GM23338 (cell line): Measurements from ENCODE around the gene C11orf91. TPM values are rescaled to one million over a fixed set of nuclear protein-coding genes. Genes with fewer than 3 reads are reported as not detected.

Experiments
- ATAC-seq: fragments of 200-7000 bp; cut with Tn5 transposase; 3 replicates; pipeline ENCODE4 v1.9.1; 2020
- DNase-seq: peaks from one replicate; pipeline ENCODE4 v3.0.0-alpha.2; 2015; ENCODE audit warnings: low spot score
- H2AFZ ChIP-seq: fragments of 200-600 bp; sonication (generic); 2 replicates; pipeline ENCODE4 v1.8.0; 2016; ENCODE audit warnings: antibody characterized with exemption, mild to moderate bottlenecking, moderate library complexity
- H3F3A ChIP-seq: fragments of 200-600 bp; sonication (generic); replicated peaks from 2 replicates; pipeline ENCODE4 v1.8.0; 2017; ENCODE audit warnings: antibody characterized with exemption, mixed run types, low read depth
- H3K27ac ChIP-seq: fragments of 200-600 bp; sonication (generic); 2 replicates; pipeline ENCODE4 v1.6.1; 2016; ENCODE audit warnings: low read depth
- H3K27me3 ChIP-seq: fragments of 200-600 bp; sonication (generic); 2 replicates; pipeline ENCODE4 v1.8.0; 2016; ENCODE audit warnings: mild to moderate bottlenecking, mixed run types, moderate library complexity; ENCODE audit not compliant: insufficient read depth
- H3K36me3 ChIP-seq: fragments of 200-600 bp; sonication (generic); 2 replicates; pipeline ENCODE4 v1.8.0; 2016; ENCODE audit warnings: mild to moderate bottlenecking; ENCODE audit not compliant: insufficient read depth
- H3K4me1 ChIP-seq: fragments of 200-600 bp; sonication (generic); 2 replicates; pipeline ENCODE4 v1.8.0; 2016; ENCODE audit warnings: mild to moderate bottlenecking, moderate library complexity; ENCODE audit not compliant: insufficient read depth
- H3K4me2 ChIP-seq: fragments of 200-600 bp; sonication (generic); 2 replicates; pipeline ENCODE4 v1.7.1; 2017; ENCODE audit warnings: mixed run types
- H3K4me3 ChIP-seq: fragments of 200-600 bp; sonication (generic); 2 replicates; pipeline ENCODE4 v1.6.1; 2016; ENCODE audit warnings: mixed run types
- H3K79me2 ChIP-seq: fragments of 200-600 bp; sonication (generic); replicated peaks from 2 replicates; pipeline ENCODE4 v1.8.0; 2017; ENCODE audit warnings: mild to moderate bottlenecking; ENCODE audit not compliant: insufficient read depth
- H3K9me2 ChIP-seq: fragments of 200-600 bp; sonication (generic); 2 replicates; pipeline ENCODE4 v1.8.0; 2017; ENCODE audit not compliant: insufficient read depth
- H4K20me1 ChIP-seq: fragments of 200-600 bp; sonication (generic); replicated peaks from 2 replicates; pipeline ENCODE4 v1.8.0; 2017; ENCODE audit warnings: mild to moderate bottlenecking; ENCODE audit not compliant: insufficient read depth
- H3K27ac Mint-ChIP-seq: 2 replicates; pipeline ENCODE4 v1.8.0; 2020; ENCODE audit warnings: inconsistent platforms, mild to moderate bottlenecking, moderate library complexity, mixed read lengths
- H3K27me3 Mint-ChIP-seq: 3 replicates; pipeline ENCODE4 v1.8.0; 2022; ENCODE audit warnings: low read depth, mild to moderate bottlenecking, moderate library complexity, mixed read lengths, inconsistent platforms; ENCODE audit not compliant: insufficient read depth, poor library complexity
- H3K36me3 Mint-ChIP-seq: 3 replicates; pipeline ENCODE4 v1.8.0; 2021; ENCODE audit warnings: low read depth, mild to moderate bottlenecking, inconsistent platforms, moderate library complexity, mixed read lengths
- H3K4me1 Mint-ChIP-seq: 3 replicates; pipeline ENCODE4 v1.8.0; 2020; ENCODE audit warnings: mild to moderate bottlenecking, inconsistent platforms, mixed read lengths
- H3K4me3 Mint-ChIP-seq: 3 replicates; pipeline ENCODE4 v1.8.0; 2021; ENCODE audit warnings: moderate library complexity, mild to moderate bottlenecking, inconsistent platforms, mixed read lengths
- H3K9me3 Mint-ChIP-seq: 3 replicates; pipeline ENCODE4 v1.8.0; 2020; ENCODE audit warnings: moderate library complexity, mild to moderate bottlenecking, inconsistent platforms, mixed read lengths
- CREB1 ChIP-seq: fragments of 250-450 bp; sonication (Bioruptor Pico); IDR thresholded peaks from 2 replicates; pipeline ENCODE4 v1.5.0; 2020; ENCODE audit warnings: low read depth, mild to moderate bottlenecking, moderate library complexity
- EZH2 ChIP-seq: fragments of 200-600 bp; sonication (generic); IDR thresholded peaks from one replicate; pipeline ENCODE4 v1.8.0; 2017; ENCODE audit warnings: antibody characterized with exemption, mild to moderate bottlenecking, low read depth; ENCODE audit not compliant: unreplicated experiment
- EZH2phosphoT487 ChIP-seq: fragments of 200-600 bp; sonication (generic); IDR thresholded peaks from one replicate; pipeline ENCODE4 v1.8.1; 2018; ENCODE audit warnings: antibody characterized with exemption; ENCODE audit not compliant: unreplicated experiment
- JUNB ChIP-seq: IDR thresholded peaks from one replicate; pipeline ENCODE4 v1.6.1; 2016; ENCODE audit warnings: antibody characterized with exemption; ENCODE audit not compliant: unreplicated experiment
- NANOG ChIP-seq: IDR thresholded peaks from 2 replicates; pipeline ENCODE4 v1.6.1; 2016; ENCODE audit warnings: antibody characterized with exemption, borderline replicate concordance
- POLR2AphosphoS5 ChIP-seq: IDR thresholded peaks from 2 replicates; pipeline ENCODE4 v1.6.1; 2016; ENCODE audit warnings: antibody characterized with exemption, low read depth
- STAT1 ChIP-seq: IDR thresholded peaks from one replicate; pipeline ENCODE4 v1.6.1; 2016; ENCODE audit warnings: antibody characterized with exemption; ENCODE audit not compliant: unreplicated experiment
- ZNF114 ChIP-seq: fragments of 250-450 bp; sonication (Bioruptor Pico); IDR thresholded peaks from 2 replicates; pipeline ENCODE4 v1.5.0; 2020; ENCODE audit warnings: mild to moderate bottlenecking, moderate library complexity
- ZNF331 ChIP-seq: fragments of 250-450 bp; sonication (Bioruptor Pico); IDR thresholded peaks from 2 replicates; pipeline ENCODE4 v1.5.0; 2020; ENCODE audit warnings: low read depth, mild to moderate bottlenecking, moderate library complexity
- polyA plus RNA-seq: library from polyadenylated mRNA; unstranded; fragments of >200 nt; fragmentation: Nextera tagmentation; extraction: Ambion mirVana; gene quantifications from 2 replicates; pipeline ENCODE4 v1.2.1, GENCODE V29; 2016
- total RNA-seq: library from RNA; depleted of rRNA; stranded (reverse); fragments of >200 nt; shearing (Covaris generic); gene quantifications from 2 replicates; pipeline ENCODE4 v1.2.3, GENCODE V29; 2014
- TF ChIP-seq, protein P1 (sequence below), 2 experiments: fragments of 200-600 bp in 1 of 2; sonication (generic) in 1 of 2; conservative IDR thresholded peaks; 2 replicates each; pipeline versions ENCODE4 v1.5.1 to v1.6.1; 2016 to 2017; ENCODE audit warnings: antibody characterized with exemption in 2 of 2, low read depth in 2 of 2, mild to moderate bottlenecking in 2 of 2, moderate library complexity in 1 of 2
- TF ChIP-seq, protein P2 (sequence below): fragments of 250-450 bp; sonication (Bioruptor Pico); IDR thresholded peaks from 2 replicates; pipeline ENCODE4 v1.5.0; 2020; ENCODE audit warnings: mild to moderate bottlenecking, moderate library complexity
- TF ChIP-seq, protein P3 (sequence below): IDR thresholded peaks from 2 replicates; pipeline ENCODE4 v1.6.1; 2016; ENCODE audit warnings: antibody characterized with exemption
- TF ChIP-seq, protein P4 (sequence below): IDR thresholded peaks from one replicate; pipeline ENCODE4 v1.6.1; 2018; ENCODE audit warnings: antibody characterized with exemption; ENCODE audit not compliant: unreplicated experiment

The C11orf91 gene
- total and polyA plus RNA-seq, 2 experiments from 2014 or later, result not detected

DNA sequence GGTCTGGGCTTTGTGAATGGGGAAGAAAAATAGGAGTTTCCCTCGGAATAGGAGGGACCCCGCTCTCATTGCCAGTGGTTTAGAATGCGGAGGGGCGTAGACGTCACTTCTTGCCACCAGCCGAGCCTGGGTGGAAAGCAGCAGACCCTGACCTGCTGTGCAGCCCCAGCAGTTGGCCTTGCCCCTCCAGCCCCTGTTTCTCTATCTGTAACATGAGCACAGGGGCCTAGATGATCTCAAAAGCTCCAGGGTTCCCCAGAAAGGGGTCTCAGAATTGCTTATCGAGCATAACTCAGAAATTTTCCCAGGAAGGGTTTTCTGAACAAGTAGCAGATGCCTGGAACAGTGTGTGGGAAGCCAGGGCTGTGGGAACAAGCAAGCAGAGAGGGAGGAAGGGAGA is 43.9 kb downstream of the C11orf91 start:
- no peak overlapping the region for H2AFZ ChIP-seq
- H3K36me3 Mint-ChIP-seq, result no peaks in the 10 kb centered on the region

More for the DNA sequence above, 43.9 kb downstream of the C11orf91 start:
- no peaks in the 10 kb centered on the region for H3K9me3 Mint-ChIP-seq
- Histone ChIP-seq H3K79me2 (no peaks in the 10 kb centered on the region), H3K27me3 (no peaks in the 10 kb centered on the region), H3K4me2 (no peak overlapping the region), H3K4me1 (no peaks in the 10 kb centered on the region), H3K36me3 (no peaks in the 10 kb centered on the region), H3F3A (no peaks in the 10 kb centered on the region), H4K20me1 (no peaks in the 10 kb centered on the region; the same call in 1 of the 2 replicates), H3K4me3 (no peak overlapping the region), H3K9me2 (peaks cover 14% of the 10 kb centered on the region; the same call in 1 of the 2 replicates), H3K27ac (no peak overlapping the region)
- DNase-seq, result no peak
- H3K27me3 Mint-ChIP-seq, result peaks cover 8% of the 10 kb centered on the region
- H3K27ac Mint-ChIP-seq, result no peak overlapping the region
- peaks cover 2% of the 10 kb centered on the region; the same call in 2 of the 3 replicates for H3K4me1 Mint-ChIP-seq
- TF ChIP-seq CREB1 (CRISPR knock-in tag) (no peak), ZNF331 (CRISPR knock-in tag) (no peak), EZH2phosphoT487 (no peak), JUNB (no peak), STAT1 (no peak), EZH2 (no peak), ZNF114 (CRISPR knock-in tag) (no peak), POLR2AphosphoS5 (no peak), NANOG (no peak)
- TF ChIP-seq, protein P1, sequence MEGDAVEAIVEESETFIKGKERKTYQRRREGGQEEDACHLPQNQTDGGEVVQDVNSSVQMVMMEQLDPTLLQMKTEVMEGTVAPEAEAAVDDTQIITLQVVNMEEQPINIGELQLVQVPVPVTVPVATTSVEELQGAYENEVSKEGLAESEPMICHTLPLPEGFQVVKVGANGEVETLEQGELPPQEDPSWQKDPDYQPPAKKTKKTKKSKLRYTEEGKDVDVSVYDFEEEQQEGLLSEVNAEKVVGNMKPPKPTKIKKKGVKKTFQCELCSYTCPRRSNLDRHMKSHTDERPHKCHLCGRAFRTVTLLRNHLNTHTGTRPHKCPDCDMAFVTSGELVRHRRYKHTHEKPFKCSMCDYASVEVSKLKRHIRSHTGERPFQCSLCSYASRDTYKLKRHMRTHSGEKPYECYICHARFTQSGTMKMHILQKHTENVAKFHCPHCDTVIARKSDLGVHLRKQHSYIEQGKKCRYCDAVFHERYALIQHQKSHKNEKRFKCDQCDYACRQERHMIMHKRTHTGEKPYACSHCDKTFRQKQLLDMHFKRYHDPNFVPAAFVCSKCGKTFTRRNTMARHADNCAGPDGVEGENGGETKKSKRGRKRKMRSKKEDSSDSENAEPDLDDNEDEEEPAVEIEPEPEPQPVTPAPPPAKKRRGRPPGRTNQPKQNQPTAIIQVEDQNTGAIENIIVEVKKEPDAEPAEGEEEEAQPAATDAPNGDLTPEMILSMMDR (conservative IDR thresholded peaks at IDR 0.05; ENCODE audit: low read depth in 2 of 2), result no peak
- TF ChIP-seq, protein P2, sequence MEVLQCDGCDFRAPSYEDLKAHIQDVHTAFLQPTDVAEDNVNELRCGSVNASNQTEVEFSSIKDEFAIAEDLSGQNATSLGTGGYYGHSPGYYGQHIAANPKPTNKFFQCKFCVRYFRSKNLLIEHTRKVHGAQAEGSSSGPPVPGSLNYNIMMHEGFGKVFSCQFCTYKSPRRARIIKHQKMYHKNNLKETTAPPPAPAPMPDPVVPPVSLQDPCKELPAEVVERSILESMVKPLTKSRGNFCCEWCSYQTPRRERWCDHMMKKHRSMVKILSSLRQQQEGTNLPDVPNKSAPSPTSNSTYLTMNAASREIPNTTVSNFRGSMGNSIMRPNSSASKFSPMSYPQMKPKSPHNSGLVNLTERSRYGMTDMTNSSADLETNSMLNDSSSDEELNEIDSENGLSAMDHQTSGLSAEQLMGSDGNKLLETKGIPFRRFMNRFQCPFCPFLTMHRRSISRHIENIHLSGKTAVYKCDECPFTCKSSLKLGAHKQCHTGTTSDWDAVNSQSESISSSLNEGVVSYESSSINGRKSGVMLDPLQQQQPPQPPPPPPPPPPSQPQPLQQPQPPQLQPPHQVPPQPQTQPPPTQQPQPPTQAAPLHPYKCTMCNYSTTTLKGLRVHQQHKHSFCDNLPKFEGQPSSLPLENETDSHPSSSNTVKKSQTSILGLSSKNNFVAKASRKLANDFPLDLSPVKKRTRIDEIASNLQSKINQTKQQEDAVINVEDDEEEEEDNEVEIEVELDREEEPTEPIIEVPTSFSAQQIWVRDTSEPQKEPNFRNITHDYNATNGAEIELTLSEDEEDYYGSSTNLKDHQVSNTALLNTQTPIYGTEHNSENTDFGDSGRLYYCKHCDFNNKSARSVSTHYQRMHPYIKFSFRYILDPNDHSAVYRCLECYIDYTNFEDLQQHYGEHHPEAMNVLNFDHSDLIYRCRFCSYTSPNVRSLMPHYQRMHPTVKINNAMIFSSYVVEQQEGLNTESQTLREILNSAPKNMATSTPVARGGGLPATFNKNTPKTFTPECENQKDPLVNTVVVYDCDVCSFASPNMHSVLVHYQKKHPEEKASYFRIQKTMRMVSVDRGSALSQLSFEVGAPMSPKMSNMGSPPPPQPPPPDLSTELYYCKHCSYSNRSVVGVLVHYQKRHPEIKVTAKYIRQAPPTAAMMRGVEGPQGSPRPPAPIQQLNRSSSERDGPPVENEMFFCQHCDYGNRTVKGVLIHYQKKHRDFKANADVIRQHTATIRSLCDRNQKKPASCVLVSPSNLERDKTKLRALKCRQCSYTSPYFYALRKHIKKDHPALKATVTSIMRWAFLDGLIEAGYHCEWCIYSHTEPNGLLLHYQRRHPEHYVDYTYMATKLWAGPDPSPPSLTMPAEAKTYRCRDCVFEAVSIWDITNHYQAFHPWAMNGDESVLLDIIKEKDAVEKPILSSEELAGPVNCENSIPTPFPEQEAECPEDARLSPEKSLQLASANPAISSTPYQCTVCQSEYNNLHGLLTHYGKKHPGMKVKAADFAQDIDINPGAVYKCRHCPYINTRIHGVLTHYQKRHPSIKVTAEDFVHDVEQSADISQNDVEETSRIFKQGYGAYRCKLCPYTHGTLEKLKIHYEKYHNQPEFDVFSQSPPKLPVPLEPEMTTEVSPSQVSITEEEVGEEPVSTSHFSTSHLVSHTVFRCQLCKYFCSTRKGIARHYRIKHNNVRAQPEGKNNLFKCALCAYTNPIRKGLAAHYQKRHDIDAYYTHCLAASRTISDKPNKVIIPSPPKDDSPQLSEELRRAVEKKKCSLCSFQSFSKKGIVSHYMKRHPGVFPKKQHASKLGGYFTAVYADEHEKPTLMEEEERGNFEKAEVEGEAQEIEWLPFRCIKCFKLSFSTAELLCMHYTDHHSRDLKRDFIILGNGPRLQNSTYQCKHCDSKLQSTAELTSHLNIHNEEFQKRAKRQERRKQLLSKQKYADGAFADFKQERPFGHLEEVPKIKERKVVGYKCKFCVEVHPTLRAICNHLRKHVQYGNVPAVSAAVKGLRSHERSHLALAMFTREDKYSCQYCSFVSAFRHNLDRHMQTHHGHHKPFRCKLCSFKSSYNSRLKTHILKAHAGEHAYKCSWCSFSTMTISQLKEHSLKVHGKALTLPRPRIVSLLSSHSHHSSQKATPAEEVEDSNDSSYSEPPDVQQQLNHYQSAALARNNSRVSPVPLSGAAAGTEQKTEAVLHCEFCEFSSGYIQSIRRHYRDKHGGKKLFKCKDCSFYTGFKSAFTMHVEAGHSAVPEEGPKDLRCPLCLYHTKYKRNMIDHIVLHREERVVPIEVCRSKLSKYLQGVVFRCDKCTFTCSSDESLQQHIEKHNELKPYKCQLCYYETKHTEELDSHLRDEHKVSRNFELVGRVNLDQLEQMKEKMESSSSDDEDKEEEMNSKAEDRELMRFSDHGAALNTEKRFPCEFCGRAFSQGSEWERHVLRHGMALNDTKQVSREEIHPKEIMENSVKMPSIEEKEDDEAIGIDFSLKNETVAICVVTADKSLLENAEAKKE (CRISPR knock-in tag), result no peak
- TF ChIP-seq, protein P3, sequence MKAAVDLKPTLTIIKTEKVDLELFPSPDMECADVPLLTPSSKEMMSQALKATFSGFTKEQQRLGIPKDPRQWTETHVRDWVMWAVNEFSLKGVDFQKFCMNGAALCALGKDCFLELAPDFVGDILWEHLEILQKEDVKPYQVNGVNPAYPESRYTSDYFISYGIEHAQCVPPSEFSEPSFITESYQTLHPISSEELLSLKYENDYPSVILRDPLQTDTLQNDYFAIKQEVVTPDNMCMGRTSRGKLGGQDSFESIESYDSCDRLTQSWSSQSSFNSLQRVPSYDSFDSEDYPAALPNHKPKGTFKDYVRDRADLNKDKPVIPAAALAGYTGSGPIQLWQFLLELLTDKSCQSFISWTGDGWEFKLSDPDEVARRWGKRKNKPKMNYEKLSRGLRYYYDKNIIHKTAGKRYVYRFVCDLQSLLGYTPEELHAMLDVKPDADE, result no peak
- TF ChIP-seq, protein P4, sequence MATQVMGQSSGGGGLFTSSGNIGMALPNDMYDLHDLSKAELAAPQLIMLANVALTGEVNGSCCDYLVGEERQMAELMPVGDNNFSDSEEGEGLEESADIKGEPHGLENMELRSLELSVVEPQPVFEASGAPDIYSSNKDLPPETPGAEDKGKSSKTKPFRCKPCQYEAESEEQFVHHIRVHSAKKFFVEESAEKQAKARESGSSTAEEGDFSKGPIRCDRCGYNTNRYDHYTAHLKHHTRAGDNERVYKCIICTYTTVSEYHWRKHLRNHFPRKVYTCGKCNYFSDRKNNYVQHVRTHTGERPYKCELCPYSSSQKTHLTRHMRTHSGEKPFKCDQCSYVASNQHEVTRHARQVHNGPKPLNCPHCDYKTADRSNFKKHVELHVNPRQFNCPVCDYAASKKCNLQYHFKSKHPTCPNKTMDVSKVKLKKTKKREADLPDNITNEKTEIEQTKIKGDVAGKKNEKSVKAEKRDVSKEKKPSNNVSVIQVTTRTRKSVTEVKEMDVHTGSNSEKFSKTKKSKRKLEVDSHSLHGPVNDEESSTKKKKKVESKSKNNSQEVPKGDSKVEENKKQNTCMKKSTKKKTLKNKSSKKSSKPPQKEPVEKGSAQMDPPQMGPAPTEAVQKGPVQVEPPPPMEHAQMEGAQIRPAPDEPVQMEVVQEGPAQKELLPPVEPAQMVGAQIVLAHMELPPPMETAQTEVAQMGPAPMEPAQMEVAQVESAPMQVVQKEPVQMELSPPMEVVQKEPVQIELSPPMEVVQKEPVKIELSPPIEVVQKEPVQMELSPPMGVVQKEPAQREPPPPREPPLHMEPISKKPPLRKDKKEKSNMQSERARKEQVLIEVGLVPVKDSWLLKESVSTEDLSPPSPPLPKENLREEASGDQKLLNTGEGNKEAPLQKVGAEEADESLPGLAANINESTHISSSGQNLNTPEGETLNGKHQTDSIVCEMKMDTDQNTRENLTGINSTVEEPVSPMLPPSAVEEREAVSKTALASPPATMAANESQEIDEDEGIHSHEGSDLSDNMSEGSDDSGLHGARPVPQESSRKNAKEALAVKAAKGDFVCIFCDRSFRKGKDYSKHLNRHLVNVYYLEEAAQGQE, result no peak
- H3K4me3 Mint-ChIP-seq, result no peak overlapping the region
- ATAC-seq, result no peak
